Adrenal gland (tissue), 5 donors: ENCODE measurements around the gene DDTL.
"Not testable (repeated sequence)": the region's sequence is repeated elsewhere in the genome, so short reads cannot be mapped to it uniquely, and the experiment has no call there.

Experiments
- CTCF ChIP-seq, 6 experiments: fragments of 450-650 bp in 4 of 6; fragments of 200-600 bp in 2 of 6; sonication (generic) in 1 of 6; IDR thresholded peaks; 1 replicate in 5 of 6; 2 replicates in 1 of 6; pipeline versions ENCODE4 v1.5.1 to v1.8.0; 2016 to 2021; ENCODE audit warnings: antibody characterized with exemption in 6 of 6, mild to moderate bottlenecking in 2 of 6, moderate library complexity in 1 of 6
- POLR2A ChIP-seq, 2 donors: fragments of 450-650 bp; IDR thresholded peaks; one replicate each; pipeline ENCODE4 v1.6.1; 2017; ENCODE audit warnings: antibody characterized with exemption in 2 of 2, mild to moderate bottlenecking in 2 of 2, moderate library complexity in 1 of 2
- donor health status: DM: no; HTN: no; CAD: no.

- not testable (repeated sequence) for TF ChIP-seq CTCF, POLR2A (IDR thresholded peaks at IDR 0.05)
Measured at GRCh38 chr22:23974836-23975352, 8.2 kb downstream of the DDTL start.
